Cardiac muscle cell (in vitro differentiated cells and primary cell): Measurements from ENCODE around the gene PLB1. TPM values are rescaled to one million over a fixed set of nuclear protein-coding genes. Genes with fewer than 3 reads are reported as not detected.
"Not testable (repeated sequence)": the region's sequence is repeated elsewhere in the genome, so short reads cannot be mapped to it uniquely, and the experiment has no call there.

Experiments
- DNase-seq, 2 donors: peaks; one replicate each; pipeline versions ENCODE4 v3.0.0 to v3.0.0-alpha.2; 2010 to 2017; ENCODE audit warnings: low read depth in 1 of 2, low spot score in 1 of 2
- H3K27ac ChIP-seq: fragments of 200-600 bp; sonication (generic); 2 replicates; pipeline ENCODE4 v1.5.1; 2016
- H3K27me3 ChIP-seq: fragments of 200-600 bp; sonication (generic); 2 replicates; pipeline ENCODE4 v1.6.0; 2016; ENCODE audit warnings: control low read depth
- H3K36me3 ChIP-seq: fragments of 200-600 bp; sonication (generic); 2 replicates; pipeline ENCODE4 v1.5.1; 2016; ENCODE audit warnings: control low read depth
- H3K4me1 ChIP-seq: fragments of 200-600 bp; sonication (generic); 2 replicates; pipeline ENCODE4 v1.8.1; 2017; ENCODE audit warnings: low read depth, mild to moderate bottlenecking, mixed run types
- H3K4me3 ChIP-seq: fragments of 200-600 bp; sonication (generic); 2 replicates; pipeline ENCODE4 v1.5.1; 2016; ENCODE audit warnings: mild to moderate bottlenecking
- H3K9me3 ChIP-seq: fragments of 200-600 bp; sonication (generic); 2 replicates; pipeline ENCODE4 v1.5.1; 2017; ENCODE audit warnings: low read depth, mild to moderate bottlenecking, control low read depth
- polyA plus RNA-seq: library from polyadenylated mRNA; unstranded; fragments of >200 nt; fragmentation: Nextera tagmentation; extraction: Ambion mirVana; gene quantifications from 2 replicates; pipeline ENCODE4 v1.2.1, GENCODE V29; 2016
- total RNA-seq: library from RNA; depleted of rRNA; stranded (reverse); fragments of >200 nt; gene quantifications from 2 replicates; pipeline ENCODE4 v1.2.3, GENCODE V29; 2016
- TF ChIP-seq, protein P1 (sequence below): IDR thresholded peaks from 2 replicates; pipeline ENCODE4 v1.5.1; 2012; ENCODE audit warnings: low read depth, mild to moderate bottlenecking, low read length

PLB1 gene
- total and polyA plus RNA-seq, 2 experiments from 2014 or later = 1.1 to 1.2 TPM

- TF ChIP-seq, protein P1, sequence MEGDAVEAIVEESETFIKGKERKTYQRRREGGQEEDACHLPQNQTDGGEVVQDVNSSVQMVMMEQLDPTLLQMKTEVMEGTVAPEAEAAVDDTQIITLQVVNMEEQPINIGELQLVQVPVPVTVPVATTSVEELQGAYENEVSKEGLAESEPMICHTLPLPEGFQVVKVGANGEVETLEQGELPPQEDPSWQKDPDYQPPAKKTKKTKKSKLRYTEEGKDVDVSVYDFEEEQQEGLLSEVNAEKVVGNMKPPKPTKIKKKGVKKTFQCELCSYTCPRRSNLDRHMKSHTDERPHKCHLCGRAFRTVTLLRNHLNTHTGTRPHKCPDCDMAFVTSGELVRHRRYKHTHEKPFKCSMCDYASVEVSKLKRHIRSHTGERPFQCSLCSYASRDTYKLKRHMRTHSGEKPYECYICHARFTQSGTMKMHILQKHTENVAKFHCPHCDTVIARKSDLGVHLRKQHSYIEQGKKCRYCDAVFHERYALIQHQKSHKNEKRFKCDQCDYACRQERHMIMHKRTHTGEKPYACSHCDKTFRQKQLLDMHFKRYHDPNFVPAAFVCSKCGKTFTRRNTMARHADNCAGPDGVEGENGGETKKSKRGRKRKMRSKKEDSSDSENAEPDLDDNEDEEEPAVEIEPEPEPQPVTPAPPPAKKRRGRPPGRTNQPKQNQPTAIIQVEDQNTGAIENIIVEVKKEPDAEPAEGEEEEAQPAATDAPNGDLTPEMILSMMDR = no peak
- Histone ChIP-seq H3K36me3 (no peaks in the 10 kb centered on the region), H3K27me3 (no peaks in the 10 kb centered on the region), H3K9me3 (no peaks in the 10 kb centered on the region), H3K4me3 (no peak overlapping the region), H3K27ac (no peak overlapping the region), H3K4me1 (peaks cover 43% of the 10 kb centered on the region)
- no peak for DNase-seq
Observed at GRCh38 chr2:28547223-28547860, 51.5 kb downstream of the PLB1 start.

- H3K4me1 ChIP-seq = peaks cover 43% of the 10 kb centered on the region
Observed at GRCh38 chr2:28547906-28548600, 52.2 kb downstream of the PLB1 start.

GRCh38 chr2:28550345-28550744 lies 54.5 kb downstream of the PLB1 start:
- not testable (repeated sequence) for DNase-seq, H3K27me3 ChIP-seq, H3K36me3 ChIP-seq, H3K9me3 ChIP-seq, H3K4me3 ChIP-seq, H3K27ac ChIP-seq
- peaks cover 21% of the 10 kb centered on the region for H3K4me1 ChIP-seq

More at GRCh38 chr2:28547906-28548600, 52.2 kb downstream of the PLB1 start:
- TF ChIP-seq, protein P1 = no peak
- Histone ChIP-seq H3K36me3 (no peaks in the 10 kb centered on the region), H3K27me3 (no peaks in the 10 kb centered on the region), H3K9me3 (no peaks in the 10 kb centered on the region), H3K27ac (peak overlapping the region; percentile 56), H3K4me3 (no peak overlapping the region)
- no peak for DNase-seq

DNA sequence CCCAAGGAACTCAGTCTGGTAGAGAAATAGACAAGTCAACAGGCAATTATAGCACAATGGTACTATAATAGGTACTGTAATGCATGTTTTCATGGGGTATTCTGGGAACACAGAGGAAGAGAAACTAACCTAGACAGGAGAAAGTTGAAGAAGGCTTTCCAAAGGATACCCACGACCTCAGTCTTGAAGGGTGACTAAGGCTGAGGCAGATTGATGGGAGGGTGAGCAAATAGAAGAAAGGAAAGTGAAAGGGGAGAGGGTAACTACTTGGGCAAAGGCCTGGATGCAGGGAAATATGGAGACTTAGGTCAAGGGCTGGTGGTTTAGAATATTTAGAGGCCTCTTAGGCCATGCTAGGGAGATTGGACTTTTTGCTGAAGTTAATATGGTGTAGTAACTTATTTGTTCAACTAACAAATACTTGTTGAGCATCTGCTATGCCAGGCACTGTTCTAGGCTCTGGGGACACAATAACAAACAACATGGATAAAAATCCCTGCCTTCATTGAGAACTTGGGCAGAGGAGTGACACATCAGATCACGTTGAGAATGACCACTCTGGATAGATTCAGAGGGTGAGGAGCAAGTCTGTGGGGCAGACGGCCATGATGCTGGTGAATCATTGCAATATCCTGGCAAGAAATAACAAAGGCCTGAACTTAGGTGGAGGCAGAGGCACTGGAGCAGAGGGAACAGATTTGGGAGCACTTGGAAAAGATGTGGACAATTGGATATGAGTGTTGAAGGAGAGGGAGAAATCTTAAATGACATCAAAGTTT lies 56.4 kb downstream of the PLB1 start:
- Histone ChIP-seq H3K4me1 (peaks cover 15% of the 10 kb centered on the region), H3K36me3 (no peaks in the 10 kb centered on the region), H3K27ac (no peak overlapping the region), H3K27me3 (no peaks in the 10 kb centered on the region), H3K4me3 (no peak overlapping the region), H3K9me3 (no peaks in the 10 kb centered on the region)
- peak in 1 of 2 donors; percentile 29 for DNase-seq
- TF ChIP-seq, protein P1 = no peak

GRCh38 chr2:28556303-28556702 lies 60.4 kb downstream of the PLB1 start:
- peaks cover 5% of the 10 kb centered on the region for H3K4me1 ChIP-seq
- H3K36me3 ChIP-seq = no peaks in the 10 kb centered on the region
- H3K27ac ChIP-seq = no peak overlapping the region
- H3K27me3 ChIP-seq = no peaks in the 10 kb centered on the region
- no peak for DNase-seq
- TF ChIP-seq, protein P1 = no peak
- H3K9me3 ChIP-seq = no peaks in the 10 kb centered on the region
- no peak overlapping the region for H3K4me3 ChIP-seq
